NT2/D1 (cell line): ENCODE data around the gene DNAJC6.

Source experiments
- DNase-seq: peaks from one replicate; pipeline ENCODE4 v3.0.0-alpha.2; 2011; ENCODE audit warnings: low read depth, low spot score
- H3K27me3 ChIP-seq: 2 replicates; pipeline ENCODE4 v1.6.0; 2011; ENCODE audit warnings: mild to moderate bottlenecking; ENCODE audit not compliant: insufficient read length, insufficient read depth
- H3K36me3 ChIP-seq: 2 replicates; pipeline ENCODE4 v1.6.1; 2011; ENCODE audit warnings: mild to moderate bottlenecking, low read length, mixed read lengths; ENCODE audit not compliant: insufficient read depth, insufficient read length
- H3K4me1 ChIP-seq: 2 replicates; pipeline ENCODE4 v1.5.1; 2011; ENCODE audit not compliant: insufficient read depth, insufficient read length
- H3K4me3 ChIP-seq: 2 replicates; pipeline ENCODE4 v1.5.1; 2011; ENCODE audit warnings: low read depth; ENCODE audit not compliant: insufficient read length
- H3K9ac ChIP-seq: 2 replicates; pipeline ENCODE4 v1.6.0; 2011; ENCODE audit warnings: low read depth; ENCODE audit not compliant: insufficient read length
- H3K9me3 ChIP-seq: 2 replicates; pipeline ENCODE4 v1.5.1; 2011; ENCODE audit warnings: mild to moderate bottlenecking, low read length; ENCODE audit not compliant: insufficient read depth
- SUZ12 ChIP-seq: IDR thresholded peaks from 2 replicates; pipeline ENCODE4 v1.6.1; 2011; ENCODE audit not compliant: insufficient read length, insufficient read depth; ENCODE audit errors: extremely low read depth
- YY1 ChIP-seq: IDR thresholded peaks from 2 replicates; pipeline ENCODE4 v1.6.1; 2011; ENCODE audit not compliant: insufficient read length, insufficient read depth
- ZNF274 ChIP-seq: IDR thresholded peaks from 2 replicates; pipeline ENCODE4 v1.6.1; 2011; ENCODE audit warnings: mild to moderate bottlenecking, low read depth, low read length

The DNAJC6 gene

GRCh38 chr1:65339866-65340468 is 30.6 kb downstream of the DNAJC6 start:
- no peak for DNase-seq
- no peaks in the 10 kb centered on the region for H3K36me3 ChIP-seq
- no peaks in the 10 kb centered on the region; the same call in 1 of the 2 replicates for H3K9me3 ChIP-seq
- no peaks in the 10 kb centered on the region for H3K27me3 ChIP-seq
- no peaks in the 10 kb centered on the region for H3K4me1 ChIP-seq
- no peak overlapping the region for H3K4me3 ChIP-seq
- no peak overlapping the region for H3K9ac ChIP-seq
- TF ChIP-seq SUZ12 (no peak), YY1 (no peak), ZNF274 (no peak)

DNA sequence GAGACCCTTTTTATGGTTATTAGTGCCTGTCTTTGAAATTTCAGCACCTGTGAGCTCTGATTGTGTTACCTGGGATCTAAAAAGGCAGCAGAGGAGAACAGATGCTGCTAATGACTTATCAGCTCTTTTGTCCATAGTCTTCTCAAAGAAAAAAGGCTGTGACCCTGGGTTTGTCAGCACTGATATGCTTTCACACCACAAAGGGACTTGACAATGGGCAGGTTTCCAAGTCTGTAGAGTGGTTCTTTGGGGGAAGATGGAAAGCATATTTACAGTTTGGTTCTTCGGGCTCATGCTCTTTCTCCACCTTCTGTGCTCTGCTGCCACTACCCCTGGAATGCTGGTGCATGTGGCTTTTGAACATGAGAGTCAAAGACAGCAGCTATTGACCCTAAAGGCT is 32.0 kb downstream of the DNAJC6 start:
- Histone ChIP-seq H3K9ac (no peak overlapping the region), H3K27me3 (no peaks in the 10 kb centered on the region), H3K4me3 (no peak overlapping the region), H3K36me3 (no peaks in the 10 kb centered on the region), H3K4me1 (no peaks in the 10 kb centered on the region), H3K9me3 (no peaks in the 10 kb centered on the region)
- TF ChIP-seq YY1 (no peak), SUZ12 (no peak), ZNF274 (no peak)
- DNase-seq, result no peak

GRCh38 chr1:65343286-65343685 is 33.9 kb downstream of the DNAJC6 start:
- TF ChIP-seq ZNF274 (no peak), SUZ12 (no peak), YY1 (no peak)
- no peaks in the 10 kb centered on the region for H3K27me3 ChIP-seq
- no peak overlapping the region for H3K9ac ChIP-seq
- H3K9me3 ChIP-seq, result no peaks in the 10 kb centered on the region
- H3K4me1 ChIP-seq, result no peaks in the 10 kb centered on the region
- DNase-seq, result no peak
- H3K4me3 ChIP-seq, result no peak overlapping the region
- no peaks in the 10 kb centered on the region for H3K36me3 ChIP-seq

DNA sequence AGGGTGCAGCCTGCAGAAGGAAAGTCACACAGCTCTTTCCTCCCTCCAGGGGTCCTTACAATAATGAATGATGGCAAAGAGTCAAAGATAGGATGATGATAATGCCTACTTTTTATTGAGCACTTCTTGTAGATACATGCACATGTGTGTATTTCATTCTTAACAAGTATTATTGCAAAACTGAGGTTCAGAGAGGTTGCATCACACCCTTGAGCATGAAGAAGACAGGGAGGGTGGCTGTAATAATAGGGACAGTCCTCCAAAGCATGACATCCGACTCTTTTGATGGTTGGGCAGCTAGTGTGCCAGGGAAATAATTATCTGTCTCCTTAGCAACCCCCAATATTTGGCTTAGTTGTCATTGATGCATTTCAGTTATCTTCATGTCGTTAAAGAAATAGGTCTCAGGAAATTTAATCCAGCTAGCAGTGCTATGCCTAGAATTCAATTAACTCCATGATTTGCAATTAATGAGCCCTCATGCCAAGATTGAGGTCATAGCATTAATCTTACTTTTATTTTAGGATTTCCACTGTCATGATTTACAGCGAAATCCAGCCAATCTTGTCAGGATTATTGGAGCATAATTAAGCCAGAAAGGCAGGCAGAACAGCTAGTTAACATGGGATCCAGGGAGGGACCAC is 35.0 kb downstream of the DNAJC6 start:
- Histone ChIP-seq H3K36me3 (no peaks in the 10 kb centered on the region), H3K27me3 (no peaks in the 10 kb centered on the region), H3K4me3 (no peak overlapping the region), H3K4me1 (no peaks in the 10 kb centered on the region), H3K9ac (no peak overlapping the region), H3K9me3 (no peaks in the 10 kb centered on the region)
- TF ChIP-seq ZNF274, result no peak
- TF ChIP-seq SUZ12, result no peak
- no peak for TF ChIP-seq YY1
- DNase-seq, result no peak

GRCh38 chr1:65346190-65346589 is 36.8 kb downstream of the DNAJC6 start:
- H3K9me3 ChIP-seq, result no peaks in the 10 kb centered on the region
- no peak overlapping the region for H3K9ac ChIP-seq
- H3K27me3 ChIP-seq, result no peaks in the 10 kb centered on the region
- H3K36me3 ChIP-seq, result no peaks in the 10 kb centered on the region
- no peak for DNase-seq
- no peak overlapping the region for H3K4me3 ChIP-seq
- no peaks in the 10 kb centered on the region for H3K4me1 ChIP-seq
- TF ChIP-seq SUZ12 (no peak), ZNF274 (no peak), YY1 (no peak)

DNA sequence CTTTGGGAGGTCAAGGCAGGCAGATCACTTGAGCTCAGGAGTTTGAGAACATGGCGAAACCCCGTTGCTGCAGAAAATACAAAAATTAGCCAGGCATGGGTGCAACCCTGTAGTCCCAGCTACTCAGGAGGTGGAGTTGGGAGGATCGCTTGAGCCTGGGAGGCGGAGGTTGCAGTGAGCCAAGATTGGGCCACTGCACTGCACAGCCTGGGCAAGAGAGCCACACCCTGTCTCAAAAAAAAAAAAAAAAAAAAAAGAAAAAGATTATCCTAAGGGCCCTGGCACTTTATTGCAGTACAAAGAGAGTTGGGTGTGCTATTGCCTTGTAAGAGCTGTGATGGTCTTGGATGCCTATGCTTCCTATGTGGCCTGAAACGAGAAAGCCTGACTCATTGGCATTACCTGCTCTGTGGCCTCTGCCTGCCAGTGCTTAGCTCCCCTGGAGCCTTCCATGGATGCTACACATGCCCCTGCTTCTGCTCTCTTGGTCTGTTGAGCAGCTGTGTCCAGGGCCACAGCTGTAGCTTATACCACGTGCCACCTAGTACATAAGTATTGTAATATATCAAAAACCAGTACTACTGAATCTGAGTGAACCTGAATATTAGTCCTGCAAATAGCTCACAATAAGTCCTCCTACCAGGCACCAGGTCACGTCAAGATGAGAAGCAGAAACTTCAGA is 45.8 kb downstream of the DNAJC6 start:
- Histone ChIP-seq H3K27me3 (no peaks in the 10 kb centered on the region), H3K4me1 (no peaks in the 10 kb centered on the region), H3K9ac (no peak overlapping the region), H3K9me3 (no peaks in the 10 kb centered on the region), H3K36me3 (no peaks in the 10 kb centered on the region), H3K4me3 (no peak overlapping the region)
- TF ChIP-seq YY1 (no peak), ZNF274 (no peak), SUZ12 (no peak)
- DNase-seq, result no peak

- H3K36me3 ChIP-seq, result no peaks in the 10 kb centered on the region
- TF ChIP-seq YY1 (no peak), SUZ12 (no peak), ZNF274 (no peak)
- H3K9me3 ChIP-seq, result no peaks in the 10 kb centered on the region
- no peaks in the 10 kb centered on the region for H3K27me3 ChIP-seq
- H3K9ac ChIP-seq, result no peak overlapping the region
- no peak for DNase-seq
- no peaks in the 10 kb centered on the region for H3K4me1 ChIP-seq
- H3K4me3 ChIP-seq, result no peak overlapping the region
These were observed 48.1 kb downstream of the DNAJC6 start for GRCh38 chr1:65357291-65357960.
